ENCODE results near the gene NHS.

NHS gene

DNA sequence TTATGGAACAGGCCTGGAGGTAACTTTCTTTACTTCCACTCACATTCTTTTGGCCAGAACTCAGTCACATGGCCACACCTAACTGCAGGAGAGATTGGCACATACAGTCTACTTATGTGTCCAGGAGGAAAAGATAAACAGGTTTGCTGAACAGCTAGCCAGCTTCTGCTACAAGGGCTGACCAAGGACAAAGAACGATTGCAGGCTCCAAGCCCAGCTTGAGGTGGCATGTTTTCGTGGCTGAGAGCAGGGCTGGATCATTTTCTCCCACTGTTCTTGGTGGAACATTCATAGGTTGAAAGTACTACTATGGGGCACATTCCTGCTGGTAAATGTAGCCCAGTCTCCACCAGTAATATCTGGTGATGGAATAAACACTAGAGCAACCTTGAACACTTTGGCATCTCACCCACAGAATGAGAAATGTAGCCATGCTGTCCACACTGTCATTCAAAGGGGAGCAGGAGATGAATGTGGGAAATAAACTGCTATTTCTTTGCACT, 28.2 kb downstream of the NHS start:
- Histone ChIP-seq H3K27me3 (ENCODE audit: control insufficient read depth in 1 of 2, insufficient read depth in 1 of 2, low read length in 2 of 2) (no peaks in the 10 kb centered on the region), H3K23ac (ENCODE audit: low read length in 2 of 2) (no peak overlapping the region), H3K4me2 (ENCODE audit: low read length, poor library complexity, severe bottlenecking) (no peak overlapping the region), H3K36me3 (ENCODE audit: control insufficient read depth in 1 of 2, insufficient read depth in 2 of 2, low read depth in 1 of 2, low read length in 2 of 2) (no peaks in the 10 kb centered on the region), H2AK5ac (ENCODE audit: low read length, severe bottlenecking) (no peak overlapping the region), H3K4me3 (ENCODE audit: insufficient read depth in 1 of 2, low read depth in 1 of 2, low read length in 2 of 2) (no peak overlapping the region), H2BK15ac (ENCODE audit: low read depth, poor library complexity, severe bottlenecking) (no peak overlapping the region), H3K14ac (ENCODE audit: low read length in 2 of 2) (no peak overlapping the region), H4K91ac (ENCODE audit: low read length) (no peak overlapping the region), H3K9ac (ENCODE audit: low read length) (no peak overlapping the region), H3K79me1 (replicated peaks; ENCODE audit: low read length, poor library complexity, severe bottlenecking) (peaks cover 6% of the 10 kb centered on the region), H2BK5ac (ENCODE audit: low read depth, low read length, poor library complexity, severe bottlenecking) (no peak overlapping the region), H4K8ac (ENCODE audit: low read length) (no peak overlapping the region), H3K27ac (ENCODE audit: low read length, poor library complexity, severe bottlenecking) (no peak overlapping the region), H3K4ac (ENCODE audit: low read depth in 1 of 2, low read length in 2 of 2) (no peak overlapping the region), H2BK120ac (ENCODE audit: low read depth, low read length) (no peak overlapping the region), H3K18ac (ENCODE audit: low read depth in 1 of 2, low read length in 2 of 2) (no peak overlapping the region), H3K9me3 (ENCODE audit: control insufficient read depth, low read length) (peaks cover 5% of the 10 kb centered on the region), H3K4me1 (ENCODE audit: control insufficient read depth, insufficient read depth, low read depth, low read length) (peaks cover 4% of the 10 kb centered on the region), H2AFZ (ENCODE audit: low read depth, low read length) (no peak overlapping the region), H2BK12ac (ENCODE audit: low read length in 2 of 2) (no peak overlapping the region)
- 58% methylated on average over 2 of the region's 2 CpGs for WGBS
- DNase-seq = no peak

DNA sequence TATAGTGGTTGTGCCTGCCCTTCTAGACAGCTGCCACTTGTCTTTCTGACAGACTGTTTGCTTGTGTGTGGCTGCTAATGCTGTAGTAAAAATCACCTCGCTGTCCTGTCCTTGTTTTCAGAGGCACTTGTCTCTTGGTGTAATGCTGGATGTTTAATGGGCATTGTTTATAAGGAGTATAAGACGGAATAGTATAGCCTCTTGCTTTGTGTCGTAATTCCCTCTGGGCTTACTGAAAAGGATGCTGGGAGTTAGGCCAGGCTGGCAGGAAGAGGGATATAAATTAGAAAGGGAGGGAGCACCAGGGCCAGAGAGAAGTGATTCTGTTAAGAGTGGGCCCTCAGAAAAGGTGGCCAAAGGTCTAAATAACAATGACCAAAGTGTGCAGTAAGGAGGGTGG, 29.0 kb downstream of the NHS start:
- H3K27me3 ChIP-seq (ENCODE audit: control insufficient read depth in 1 of 2, insufficient read depth in 1 of 2, low read length in 2 of 2) = no peaks in the 10 kb centered on the region
- H3K14ac ChIP-seq (ENCODE audit: low read length in 2 of 2) = no peak overlapping the region
- no peak overlapping the region for H3K4me3 ChIP-seq (ENCODE audit: insufficient read depth in 1 of 2, low read depth in 1 of 2, low read length in 2 of 2)
- no peak overlapping the region for H3K4me2 ChIP-seq (ENCODE audit: low read length, poor library complexity, severe bottlenecking)
- no peak overlapping the region for H3K4ac ChIP-seq (ENCODE audit: low read depth in 1 of 2, low read length in 2 of 2)
- no peak overlapping the region for H2BK12ac ChIP-seq (ENCODE audit: low read length in 2 of 2)
- H2BK120ac ChIP-seq (ENCODE audit: low read depth, low read length) = no peak overlapping the region
- H3K4me1 ChIP-seq (ENCODE audit: control insufficient read depth, insufficient read depth, low read depth, low read length) = peaks cover 4% of the 10 kb centered on the region
- no peak overlapping the region for H2BK5ac ChIP-seq (ENCODE audit: low read depth, low read length, poor library complexity, severe bottlenecking)
- H2AK5ac ChIP-seq (ENCODE audit: low read length, severe bottlenecking) = no peak overlapping the region
- no peak overlapping the region for H3K18ac ChIP-seq (ENCODE audit: low read depth in 1 of 2, low read length in 2 of 2)
- no peak overlapping the region for H2AFZ ChIP-seq (ENCODE audit: low read depth, low read length)
- H3K36me3 ChIP-seq (ENCODE audit: control insufficient read depth in 1 of 2, insufficient read depth in 2 of 2, low read depth in 1 of 2, low read length in 2 of 2) = no peaks in the 10 kb centered on the region
- DNase-seq = no peak
- H4K91ac ChIP-seq (ENCODE audit: low read length) = no peak overlapping the region
- no peak overlapping the region for H2BK15ac ChIP-seq (ENCODE audit: low read depth, poor library complexity, severe bottlenecking)
- no peak overlapping the region for H3K27ac ChIP-seq (ENCODE audit: low read length, poor library complexity, severe bottlenecking)
- no peak overlapping the region for H3K23ac ChIP-seq (ENCODE audit: low read length in 2 of 2)
- H4K8ac ChIP-seq (ENCODE audit: low read length) = no peak overlapping the region
- H3K79me1 ChIP-seq (replicated peaks; ENCODE audit: low read length, poor library complexity, severe bottlenecking) = peaks cover 3% of the 10 kb centered on the region
- no peak overlapping the region for H3K9ac ChIP-seq (ENCODE audit: low read length)
- no peaks in the 10 kb centered on the region for H3K9me3 ChIP-seq (ENCODE audit: control insufficient read depth, low read length)
- 38% methylated on average over 3 of the region's 3 CpGs for WGBS

DNA sequence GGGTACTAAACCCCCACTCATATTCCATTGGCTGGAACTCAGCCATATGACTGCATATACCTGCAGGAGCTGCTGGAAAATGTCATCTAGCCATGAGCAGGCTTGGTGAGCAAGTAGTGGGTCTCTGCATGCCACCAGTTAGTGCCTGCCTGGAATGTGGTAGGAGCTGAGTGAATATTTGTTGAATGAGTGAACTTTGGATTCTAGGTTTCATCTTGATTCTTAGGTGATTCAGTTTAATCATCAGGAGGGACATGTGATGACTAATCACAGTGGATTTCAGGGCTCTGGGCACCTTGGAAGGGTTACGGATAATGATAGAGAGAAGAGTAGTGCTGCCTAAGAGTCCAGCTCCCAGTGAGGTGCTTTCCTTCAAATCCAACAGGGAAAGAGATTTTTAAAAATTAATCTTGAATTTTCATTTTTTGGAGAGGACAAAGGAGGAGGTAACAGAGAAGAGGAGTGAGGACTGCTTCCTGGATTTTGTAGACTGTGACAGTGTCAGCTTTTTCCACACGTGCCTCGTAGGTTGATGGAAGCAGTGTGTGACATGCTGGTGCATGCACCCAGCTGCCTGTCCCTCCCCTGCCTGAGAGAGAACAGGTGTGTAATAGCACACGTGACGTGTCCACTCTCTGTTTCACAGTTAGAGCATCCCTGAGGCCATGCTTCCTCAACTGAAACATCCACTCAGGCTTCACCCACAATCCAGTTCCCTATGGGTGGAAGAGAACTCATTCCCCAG, 30.4 kb downstream of the NHS start:
- H2BK5ac ChIP-seq (ENCODE audit: low read depth, low read length, poor library complexity, severe bottlenecking) = no peak overlapping the region
- no peak overlapping the region for H3K14ac ChIP-seq (ENCODE audit: low read length in 2 of 2)

DNA sequence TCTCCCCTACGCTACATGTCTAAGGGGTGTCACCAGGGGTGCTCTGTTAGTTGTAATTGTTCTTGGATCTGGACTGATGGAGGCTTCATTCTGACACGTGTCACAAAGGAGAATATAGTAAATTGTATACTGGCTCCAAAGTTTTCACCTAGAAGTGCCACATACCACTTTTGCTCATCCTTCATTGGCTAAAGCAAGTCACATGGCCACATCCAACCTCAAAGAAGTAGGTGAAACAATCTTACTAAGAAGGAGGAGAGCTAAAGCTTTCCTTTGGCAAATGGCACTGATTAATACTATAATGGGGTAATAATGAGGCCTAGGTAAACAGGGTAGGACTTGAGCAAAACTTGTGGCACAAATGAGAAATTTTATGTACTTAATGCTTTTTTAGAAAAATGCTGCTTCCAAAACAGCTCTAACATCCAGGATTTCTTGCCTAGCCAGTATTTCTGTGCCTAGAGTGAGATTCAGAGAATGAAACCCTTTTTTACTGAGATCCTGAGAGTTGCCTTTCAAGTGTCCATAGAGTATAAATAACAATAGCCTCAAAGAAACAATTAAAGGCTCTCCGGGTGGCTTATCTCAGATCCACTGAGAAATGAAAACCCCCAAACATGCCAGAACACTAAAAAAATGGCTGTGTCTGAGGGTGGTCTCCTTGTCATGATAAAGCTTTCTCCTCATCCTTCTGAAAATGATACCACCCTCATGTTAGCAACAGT, 34.7 kb downstream of the NHS start:
- peaks cover 0 to 6% of the 10 kb centered on the region in 2 experiments for H3K27me3 ChIP-seq (ENCODE audit: control insufficient read depth in 1 of 2, insufficient read depth in 1 of 2, low read length in 2 of 2)
- H3K4me2 ChIP-seq (ENCODE audit: low read length, poor library complexity, severe bottlenecking) = no peak overlapping the region
- no peak overlapping the region for H2AK5ac ChIP-seq (ENCODE audit: low read length, severe bottlenecking)
- no peaks in the 10 kb centered on the region for H3K79me1 ChIP-seq (replicated peaks; ENCODE audit: low read length, poor library complexity, severe bottlenecking)
- no peak overlapping the region for H3K23ac ChIP-seq (ENCODE audit: low read length in 2 of 2)
- no CpG with 5 or more reads among the region's 3 CpGs for WGBS
- H3K36me3 ChIP-seq (ENCODE audit: control insufficient read depth in 1 of 2, insufficient read depth in 2 of 2, low read depth in 1 of 2, low read length in 2 of 2) = no peaks in the 10 kb centered on the region
- peaks cover 9% of the 10 kb centered on the region for H3K4me1 ChIP-seq (ENCODE audit: control insufficient read depth, insufficient read depth, low read depth, low read length)
- H2BK120ac ChIP-seq (ENCODE audit: low read depth, low read length) = no peak overlapping the region
- H3K9ac ChIP-seq (ENCODE audit: low read length) = no peak overlapping the region
- H3K14ac ChIP-seq (ENCODE audit: low read length in 2 of 2) = no peak overlapping the region
- DNase-seq = no peak
- no peak overlapping the region for H4K8ac ChIP-seq (ENCODE audit: low read length)
- no peak overlapping the region for H2AFZ ChIP-seq (ENCODE audit: low read depth, low read length)
- no peak overlapping the region for H2BK12ac ChIP-seq (ENCODE audit: low read length in 2 of 2)
- H3K27ac ChIP-seq (ENCODE audit: low read length, poor library complexity, severe bottlenecking) = no peak overlapping the region
- H3K9me3 ChIP-seq (ENCODE audit: control insufficient read depth, low read length) = no peaks in the 10 kb centered on the region
- no peak overlapping the region for H2BK5ac ChIP-seq (ENCODE audit: low read depth, low read length, poor library complexity, severe bottlenecking)
- no peak overlapping the region for H3K4ac ChIP-seq (ENCODE audit: low read depth in 1 of 2, low read length in 2 of 2)
- H3K18ac ChIP-seq (ENCODE audit: low read depth in 1 of 2, low read length in 2 of 2) = no peak overlapping the region
- H3K4me3 ChIP-seq (ENCODE audit: insufficient read depth in 1 of 2, low read depth in 1 of 2, low read length in 2 of 2) = no peak overlapping the region
- no peak overlapping the region for H2BK15ac ChIP-seq (ENCODE audit: low read depth, poor library complexity, severe bottlenecking)
- H4K91ac ChIP-seq (ENCODE audit: low read length) = no peak overlapping the region

More for the DNA sequence above, 30.4 kb downstream of the NHS start:
- peak overlapping the region; percentile 47 for H3K27ac ChIP-seq (ENCODE audit: low read length, poor library complexity, severe bottlenecking)
- H3K9ac ChIP-seq (ENCODE audit: low read length) = no peak overlapping the region
- no peak for DNase-seq
- no peak overlapping the region for H2AK5ac ChIP-seq (ENCODE audit: low read length, severe bottlenecking)
- no peak overlapping the region for H3K18ac ChIP-seq (ENCODE audit: low read depth in 1 of 2, low read length in 2 of 2)
- H4K8ac ChIP-seq (ENCODE audit: low read length) = no peak overlapping the region
- H3K4me1 ChIP-seq (ENCODE audit: control insufficient read depth, insufficient read depth, low read depth, low read length) = peaks cover 4% of the 10 kb centered on the region
- H3K9me3 ChIP-seq (ENCODE audit: control insufficient read depth, low read length) = no peaks in the 10 kb centered on the region
- no peak overlapping the region for H2BK15ac ChIP-seq (ENCODE audit: low read depth, poor library complexity, severe bottlenecking)
- no peak overlapping the region for H2AFZ ChIP-seq (ENCODE audit: low read depth, low read length)
- H4K91ac ChIP-seq (ENCODE audit: low read length) = no peak overlapping the region
- no peak overlapping the region for H3K4ac ChIP-seq (ENCODE audit: low read depth in 1 of 2, low read length in 2 of 2)
- H3K4me3 ChIP-seq (ENCODE audit: insufficient read depth in 1 of 2, low read depth in 1 of 2, low read length in 2 of 2) = no peak overlapping the region
- no peak overlapping the region for H3K23ac ChIP-seq (ENCODE audit: low read length in 2 of 2)
- H3K36me3 ChIP-seq (ENCODE audit: control insufficient read depth in 1 of 2, insufficient read depth in 2 of 2, low read depth in 1 of 2, low read length in 2 of 2) = no peaks in the 10 kb centered on the region
- H3K27me3 ChIP-seq (ENCODE audit: control insufficient read depth in 1 of 2, insufficient read depth in 1 of 2, low read length in 2 of 2) = peaks cover 0 to 6% of the 10 kb centered on the region in 2 experiments
- no peak overlapping the region for H2BK120ac ChIP-seq (ENCODE audit: low read depth, low read length)
- no peak overlapping the region for H2BK12ac ChIP-seq (ENCODE audit: low read length in 2 of 2)
- peaks cover 3% of the 10 kb centered on the region for H3K79me1 ChIP-seq (replicated peaks; ENCODE audit: low read length, poor library complexity, severe bottlenecking)
- H3K4me2 ChIP-seq (ENCODE audit: low read length, poor library complexity, severe bottlenecking) = no peak overlapping the region
- WGBS = 83% methylated on average over 3 of the region's 5 CpGs

Measured in mesenchymal stem cell (in vitro differentiated cells and primary cell).